HEK293 (cell line): Measurements from ENCODE around the gene SSTR5.

ENCODE experiments used
- BCL11A ChIP-seq: fragments of 450-650 bp; formaldehyde crosslinking; IDR thresholded peaks from 2 replicates; pipeline ENCODE4 v1.5.1; 2016; ENCODE audit warnings: low read depth, missing biosample characterization, missing genetic modification characterization
- BCL6B ChIP-seq: fragments of 450-650 bp; formaldehyde crosslinking; IDR thresholded peaks from 2 replicates; pipeline ENCODE4 v1.5.1; 2017; ENCODE audit warnings: missing biosample characterization, missing genetic modification characterization
- FEZF1 ChIP-seq: fragments of 450-650 bp; formaldehyde crosslinking; IDR thresholded peaks from 2 replicates; pipeline ENCODE4 v1.5.1; 2016; ENCODE audit warnings: missing biosample characterization, missing genetic modification characterization
- GLIS1 ChIP-seq: fragments of 450-650 bp; formaldehyde crosslinking; IDR thresholded peaks from 2 replicates; pipeline ENCODE4 v1.5.1; 2016; ENCODE audit warnings: missing biosample characterization, missing genetic modification characterization
- KLF10 ChIP-seq: fragments of 450-650 bp; IDR thresholded peaks from 2 replicates; pipeline ENCODE4 v1.5.1; 2018; ENCODE audit warnings: missing biosample characterization, mild to moderate bottlenecking, missing genetic modification characterization
- KLF9 ChIP-seq: fragments of 450-650 bp; formaldehyde crosslinking; IDR thresholded peaks from 2 replicates; pipeline ENCODE4 v1.5.1; 2016; ENCODE audit warnings: missing biosample characterization, missing genetic modification characterization, low read depth
- MZF1 ChIP-seq: fragments of 450-650 bp; formaldehyde crosslinking; IDR thresholded peaks from 2 replicates; pipeline ENCODE4 v1.5.1; 2017; ENCODE audit warnings: missing biosample characterization, missing genetic modification characterization, borderline replicate concordance
- SCRT1 ChIP-seq: fragments of 450-650 bp; formaldehyde crosslinking; IDR thresholded peaks from 2 replicates; pipeline ENCODE4 v1.5.1; 2016; ENCODE audit warnings: missing biosample characterization, missing genetic modification characterization, borderline replicate concordance
- ZBTB21 ChIP-seq: fragments of 450-650 bp; formaldehyde crosslinking; IDR thresholded peaks from 2 replicates; pipeline ENCODE4 v1.5.1; 2017; ENCODE audit warnings: missing biosample characterization, missing genetic modification characterization
- ZBTB26 ChIP-seq: fragments of 450-650 bp; formaldehyde crosslinking; optimal IDR thresholded peaks from 2 replicates; pipeline ENCODE3; 2016; ENCODE audit warnings: missing biosample characterization, mild to moderate bottlenecking, missing genetic modification characterization
- ZFHX2 ChIP-seq: fragments of 450-650 bp; formaldehyde crosslinking; conservative IDR thresholded peaks from 2 replicates; pipeline ENCODE4 v1.5.1; 2016; ENCODE audit warnings: missing biosample characterization, missing genetic modification characterization
- ZNF112 ChIP-seq: fragments of 450-650 bp; formaldehyde crosslinking; IDR thresholded peaks from 2 replicates; pipeline ENCODE4 v1.5.0; 2017; ENCODE audit warnings: missing biosample characterization, missing genetic modification characterization
- ZNF16 ChIP-seq: fragments of 450-650 bp; formaldehyde crosslinking; IDR thresholded peaks from 2 replicates; pipeline ENCODE4 v1.5.1; 2016; ENCODE audit warnings: low read depth, missing biosample characterization, missing genetic modification characterization
- ZNF2 ChIP-seq: fragments of 450-650 bp; formaldehyde crosslinking; IDR thresholded peaks from 2 replicates; pipeline ENCODE4 v1.5.1; 2016; ENCODE audit warnings: missing biosample characterization, missing genetic modification characterization
- ZNF26 ChIP-seq: fragments of 450-650 bp; formaldehyde crosslinking; IDR thresholded peaks from 2 replicates; pipeline ENCODE4 v1.5.1; 2016; ENCODE audit warnings: missing biosample characterization, missing genetic modification characterization
- ZNF335 ChIP-seq: fragments of 450-650 bp; formaldehyde crosslinking; conservative IDR thresholded peaks from 2 replicates; pipeline ENCODE4 v1.5.1; 2016; ENCODE audit warnings: missing biosample characterization, missing genetic modification characterization
- ZNF37A ChIP-seq: fragments of 450-650 bp; IDR thresholded peaks from 2 replicates; pipeline ENCODE4 v1.5.1; 2018; ENCODE audit warnings: missing biosample characterization, missing genetic modification characterization
- ZNF423 ChIP-seq: fragments of 450-650 bp; formaldehyde crosslinking; IDR thresholded peaks from 2 replicates; pipeline ENCODE4 v1.5.1; 2016; ENCODE audit warnings: missing biosample characterization, missing genetic modification characterization
- ZNF501 ChIP-seq: fragments of 450-650 bp; formaldehyde crosslinking; IDR thresholded peaks from 2 replicates; pipeline ENCODE4 v1.5.1; 2016; ENCODE audit warnings: missing biosample characterization, missing genetic modification characterization
- ZNF514 ChIP-seq: fragments of 450-650 bp; formaldehyde crosslinking; IDR thresholded peaks from 2 replicates; pipeline ENCODE4 v1.5.1; 2016; ENCODE audit warnings: missing biosample characterization, missing genetic modification characterization
- ZNF544 ChIP-seq: fragments of 450-650 bp; formaldehyde crosslinking; IDR thresholded peaks from 2 replicates; pipeline ENCODE4 v1.5.0; 2017; ENCODE audit warnings: missing biosample characterization, missing genetic modification characterization
- ZNF549 ChIP-seq: fragments of 450-650 bp; IDR thresholded peaks from 2 replicates; pipeline ENCODE4 v1.5.1; 2018; ENCODE audit warnings: missing biosample characterization, missing genetic modification characterization, mild to moderate bottlenecking, inconsistent platforms, moderate library complexity
- ZNF623 ChIP-seq: fragments of 450-650 bp; formaldehyde crosslinking; IDR thresholded peaks from 2 replicates; pipeline ENCODE4 v1.5.1; 2016; ENCODE audit warnings: missing biosample characterization, missing genetic modification characterization
- ZNF76 ChIP-seq: fragments of 450-650 bp; formaldehyde crosslinking; IDR thresholded peaks from 2 replicates; pipeline ENCODE4; 2016; ENCODE audit warnings: low read depth, missing biosample characterization, missing genetic modification characterization, borderline replicate concordance
- ZSCAN30 ChIP-seq: fragments of 450-650 bp; IDR thresholded peaks from 2 replicates; pipeline ENCODE4 v1.5.1; 2018; ENCODE audit warnings: missing biosample characterization, mild to moderate bottlenecking, missing genetic modification characterization, moderate library complexity
- ZSCAN5A ChIP-seq: fragments of 450-650 bp; formaldehyde crosslinking; IDR thresholded peaks from 2 replicates; pipeline ENCODE4 v1.5.1; 2016; ENCODE audit warnings: missing biosample characterization, missing genetic modification characterization

The SSTR5 gene

GRCh38 chr16:1056196-1056595, 16.4 kb upstream of the SSTR5 start (continued):
- peak; percentile 57; the same call in 1 of the 2 replicates for TF ChIP-seq ZNF2 (tag by site-specific recombination)
- TF ChIP-seq ZNF549 (tag by site-specific recombination), result no peak
- no peak for TF ChIP-seq ZBTB21 (tag by site-specific recombination)
- no peak for TF ChIP-seq ZSCAN30 (tag by site-specific recombination)
- TF ChIP-seq ZBTB26 (tag by site-specific recombination), result no peak
- TF ChIP-seq ZNF623 (tag by site-specific recombination), result no peak
- peak; percentile 66 for TF ChIP-seq ZFHX2
- no peak for TF ChIP-seq KLF10 (tag by site-specific recombination)
- no peak for TF ChIP-seq ZSCAN5A (tag by site-specific recombination)
- TF ChIP-seq ZNF501, result no peak
- no peak for TF ChIP-seq ZNF544 (tag by site-specific recombination)
- no peak for TF ChIP-seq ZNF514 (tag by site-specific recombination)
- no peak for TF ChIP-seq ZNF76 (tag by site-specific recombination)
- TF ChIP-seq ZNF16 (tag by site-specific recombination), result no peak
- TF ChIP-seq SCRT1, result no peak
- no peak for TF ChIP-seq FEZF1 (tag by site-specific recombination)
- TF ChIP-seq BCL11A, result peak; percentile 62; the same call in 1 of the 2 replicates
- TF ChIP-seq ZNF37A (tag by site-specific recombination), result no peak
- no peak for TF ChIP-seq KLF9 (tag by site-specific recombination)
- TF ChIP-seq MZF1 (tag by site-specific recombination), result no peak
- TF ChIP-seq ZNF112 (tag by site-specific recombination), result no peak
- peak; percentile 80 for TF ChIP-seq ZNF335
- TF ChIP-seq GLIS1 (tag by site-specific recombination), result peak; percentile 51; the same call in 1 of the 2 replicates
- no peak for TF ChIP-seq ZNF423
- no peak for TF ChIP-seq ZNF26 (tag by site-specific recombination)
- TF ChIP-seq BCL6B (tag by site-specific recombination), result no peak
